ENCODE measurements around the gene SNN.
A peak's percentile ranks its signal among the peaks of the same experiment; 100 is the strongest.

The SNN gene

GRCh38 chr16:11660565-11660964 lies 7.7 kb upstream of the SNN start:
- FAIRE-seq (no peak), DNase-seq (ENCODE audit: insufficient read length, low spot score) (no peak)
- TF ChIP-seq SPI1 (IDR thresholded peaks at IDR 0.05; ENCODE audit: low read depth, low read length) = no peak
- TF ChIP-seq POLR2A (IDR thresholded peaks at IDR 0.05; ENCODE audit: low read depth, low read length) = no peak
- TF ChIP-seq POU2F2 (IDR thresholded peaks at IDR 0.05; ENCODE audit: low read depth, low read length) = no peak
- no peak for TF ChIP-seq PAX5 (IDR thresholded peaks at IDR 0.05; ENCODE audit: insufficient read depth, low read length, severe bottlenecking)
- no peak for TF ChIP-seq TAF1 (IDR thresholded peaks at IDR 0.05; ENCODE audit: low read depth, low read length)
- no peak for TF ChIP-seq POLR2AphosphoS5 (IDR thresholded peaks at IDR 0.05; ENCODE audit: low read depth, low read length)

DNA sequence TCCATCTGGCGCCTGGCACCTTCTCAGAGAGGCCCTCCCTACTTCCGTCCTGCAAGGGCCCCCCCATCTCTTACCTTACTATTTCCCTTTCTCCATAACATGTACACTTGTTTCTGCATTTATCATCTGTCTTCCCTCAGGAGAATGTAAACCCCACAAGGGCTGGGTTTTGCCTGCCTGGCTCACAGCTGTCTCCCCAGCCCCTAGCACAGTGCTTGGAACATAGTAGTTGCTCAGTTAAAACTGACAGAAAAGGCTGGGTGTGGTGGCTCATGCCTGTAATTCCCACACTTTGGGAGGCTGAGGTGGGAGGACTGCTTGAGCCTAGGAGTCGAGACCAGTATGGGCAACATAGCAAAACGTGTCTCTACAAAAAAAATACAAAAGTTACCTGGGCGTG lies 5.7 kb upstream of the SNN start:
- TF ChIP-seq SPI1 (IDR thresholded peaks at IDR 0.05; ENCODE audit: low read depth, low read length) = no peak
- DNase-seq (ENCODE audit: insufficient read length, low spot score) (no peak), FAIRE-seq (no peak)

- FAIRE-seq (peak; percentile 5), DNase-seq (ENCODE audit: insufficient read length, low spot score) (no peak)
- no peak for TF ChIP-seq POLR2A (IDR thresholded peaks at IDR 0.05; ENCODE audit: low read depth, low read length)
These were observed 3.2 kb upstream of the SNN start for GRCh38 chr16:11665071-11665491.

GRCh38 chr16:11666103-11667055 lies 1.9 kb upstream of the SNN start:
- no peak for FAIRE-seq

DNA sequence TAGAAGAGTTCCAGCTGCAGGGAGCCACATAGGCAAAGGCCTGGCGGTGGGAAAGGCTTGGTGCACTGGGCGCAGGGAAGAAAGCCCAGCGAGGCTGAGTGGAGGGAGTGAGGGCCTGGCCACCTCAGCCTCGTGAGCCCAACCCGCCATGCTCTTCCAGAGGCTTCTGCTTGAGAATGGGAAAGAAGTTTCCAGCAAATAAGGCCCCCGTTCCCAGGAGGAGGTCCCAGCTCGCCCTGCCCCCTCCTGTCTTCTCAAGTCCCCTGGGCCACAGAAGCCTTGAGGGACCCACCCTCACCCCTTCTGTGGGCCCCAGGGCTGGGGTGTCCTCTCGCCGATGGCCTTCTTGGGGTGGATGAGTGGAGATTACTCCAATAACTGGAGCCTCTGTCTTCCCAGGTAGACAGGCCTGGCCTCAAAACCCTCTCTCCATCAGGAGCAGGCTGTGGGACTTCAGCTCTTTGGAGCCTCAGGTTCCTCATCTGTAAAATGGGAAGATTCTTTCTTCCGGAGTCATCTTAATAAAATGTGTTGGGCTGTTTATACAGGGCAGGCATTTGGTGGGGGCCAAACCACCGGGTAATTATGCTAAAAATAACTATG lies 933 bp upstream of the SNN start:
- DNase-seq (ENCODE audit: insufficient read length, low spot score) = no peak
- FAIRE-seq = no peak
- TF ChIP-seq PAX5 (IDR thresholded peaks at IDR 0.05; ENCODE audit: insufficient read depth, low read length, severe bottlenecking) = no peak
- TF ChIP-seq POU2F2 (IDR thresholded peaks at IDR 0.05; ENCODE audit: low read depth, low read length) = no peak
- no peak for TF ChIP-seq POLR2AphosphoS5 (IDR thresholded peaks at IDR 0.05; ENCODE audit: low read depth, low read length)
- TF ChIP-seq SPI1 (IDR thresholded peaks at IDR 0.05; ENCODE audit: low read depth, low read length) = no peak
- no peak for TF ChIP-seq TAF1 (IDR thresholded peaks at IDR 0.05; ENCODE audit: low read depth, low read length)
- no peak for TF ChIP-seq POLR2A (IDR thresholded peaks at IDR 0.05; ENCODE audit: low read depth, low read length)

More at GRCh38 chr16:11666103-11667055, 1.9 kb upstream of the SNN start:
- TF ChIP-seq POU2F2 (IDR thresholded peaks at IDR 0.05; ENCODE audit: low read depth, low read length) = no peak
- TF ChIP-seq POLR2A (IDR thresholded peaks at IDR 0.05; ENCODE audit: low read depth, low read length) = no peak
- TF ChIP-seq TAF1 (IDR thresholded peaks at IDR 0.05; ENCODE audit: low read depth, low read length) = no peak
- no peak for TF ChIP-seq PAX5 (IDR thresholded peaks at IDR 0.05; ENCODE audit: insufficient read depth, low read length, severe bottlenecking)
- no peak for TF ChIP-seq POLR2AphosphoS5 (IDR thresholded peaks at IDR 0.05; ENCODE audit: low read depth, low read length)
- no peak for TF ChIP-seq SPI1 (IDR thresholded peaks at IDR 0.05; ENCODE audit: low read depth, low read length)
- no peak for DNase-seq (ENCODE audit: insufficient read length, low spot score)

DNA sequence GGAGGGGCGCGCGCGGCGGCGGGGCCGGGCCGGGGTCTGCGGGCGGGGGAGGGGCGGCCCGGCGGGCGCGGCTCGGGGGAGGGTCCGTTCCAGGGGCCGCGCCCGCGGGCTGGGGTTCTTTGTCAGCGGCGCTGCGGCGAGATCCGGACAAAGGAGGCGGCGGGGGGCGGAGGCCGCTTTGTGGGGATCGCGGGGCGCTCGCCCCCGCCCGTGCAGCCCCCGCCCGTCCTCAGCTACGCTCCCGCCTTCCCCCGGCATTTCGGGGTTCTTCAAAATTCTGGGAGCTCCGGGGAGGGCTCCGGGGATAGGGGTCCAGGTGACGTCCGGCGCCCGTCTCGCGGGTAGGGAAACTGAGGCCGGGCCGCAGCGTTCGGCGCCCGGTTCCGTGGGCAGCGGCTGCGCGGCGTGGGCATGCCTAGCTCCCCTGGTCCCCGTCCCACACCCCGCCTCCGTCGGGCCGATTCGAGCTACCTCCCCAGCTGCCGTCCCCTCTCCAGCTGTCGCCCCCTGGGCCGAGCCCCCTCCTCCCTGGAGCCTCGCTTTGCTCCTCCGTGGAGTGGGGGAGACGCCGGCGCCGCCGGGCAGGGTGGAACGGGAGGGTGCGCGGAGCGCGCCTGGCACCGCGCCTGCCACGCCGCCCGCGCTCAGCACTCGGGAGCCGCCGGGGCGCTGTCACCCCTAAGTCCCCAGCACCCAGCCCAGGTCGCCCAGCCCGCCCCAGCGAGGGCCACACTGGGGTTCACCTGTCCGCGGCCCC lies 546 bp downstream of the SNN start:
- TF ChIP-seq POLR2AphosphoS5 (IDR thresholded peaks at IDR 0.05; ENCODE audit: low read depth, low read length) (no peak), POU2F2 (IDR thresholded peaks at IDR 0.05; ENCODE audit: low read depth, low read length) (no peak), SPI1 (IDR thresholded peaks at IDR 0.05; ENCODE audit: low read depth, low read length) (no peak), TAF1 (IDR thresholded peaks at IDR 0.05; ENCODE audit: low read depth, low read length) (no peak), PAX5 (IDR thresholded peaks at IDR 0.05; ENCODE audit: insufficient read depth, low read length, severe bottlenecking) (no peak)
- DNase-seq (ENCODE audit: insufficient read length, low spot score) = no peak
- FAIRE-seq = no peak

GRCh38 chr16:11669380-11670146 lies 1.3 kb downstream of the SNN start:
- TF ChIP-seq POLR2A (IDR thresholded peaks at IDR 0.05; ENCODE audit: low read depth, low read length) (peak; percentile 29; the same call in 1 of the 2 replicates), POLR2AphosphoS5 (IDR thresholded peaks at IDR 0.05; ENCODE audit: low read depth, low read length) (no peak), TAF1 (IDR thresholded peaks at IDR 0.05; ENCODE audit: low read depth, low read length) (peak; percentile 31; the same call in 1 of the 2 replicates), SPI1 (IDR thresholded peaks at IDR 0.05; ENCODE audit: low read depth, low read length) (peak; percentile 96), POU2F2 (IDR thresholded peaks at IDR 0.05; ENCODE audit: low read depth, low read length) (no peak), PAX5 (IDR thresholded peaks at IDR 0.05; ENCODE audit: insufficient read depth, low read length, severe bottlenecking) (no peak)
- DNase-seq (ENCODE audit: insufficient read length, low spot score) (no peak), FAIRE-seq (peak; percentile 86)

GRCh38 chr16:11670171-11671131 lies 2.2 kb downstream of the SNN start:
- TF ChIP-seq POLR2AphosphoS5 (IDR thresholded peaks at IDR 0.05; ENCODE audit: low read depth, low read length) = no peak
- peak; percentile 37; the same call in 1 of the 2 replicates for TF ChIP-seq SPI1 (IDR thresholded peaks at IDR 0.05; ENCODE audit: low read depth, low read length)
- TF ChIP-seq POU2F2 (IDR thresholded peaks at IDR 0.05; ENCODE audit: low read depth, low read length) = peak; percentile 56; the same call in 1 of the 2 replicates
- peak; percentile 94 for FAIRE-seq
- DNase-seq (ENCODE audit: insufficient read length, low spot score) = no peak
